ENCODE results near the gene CC2D2A.

CC2D2A gene

DNA sequence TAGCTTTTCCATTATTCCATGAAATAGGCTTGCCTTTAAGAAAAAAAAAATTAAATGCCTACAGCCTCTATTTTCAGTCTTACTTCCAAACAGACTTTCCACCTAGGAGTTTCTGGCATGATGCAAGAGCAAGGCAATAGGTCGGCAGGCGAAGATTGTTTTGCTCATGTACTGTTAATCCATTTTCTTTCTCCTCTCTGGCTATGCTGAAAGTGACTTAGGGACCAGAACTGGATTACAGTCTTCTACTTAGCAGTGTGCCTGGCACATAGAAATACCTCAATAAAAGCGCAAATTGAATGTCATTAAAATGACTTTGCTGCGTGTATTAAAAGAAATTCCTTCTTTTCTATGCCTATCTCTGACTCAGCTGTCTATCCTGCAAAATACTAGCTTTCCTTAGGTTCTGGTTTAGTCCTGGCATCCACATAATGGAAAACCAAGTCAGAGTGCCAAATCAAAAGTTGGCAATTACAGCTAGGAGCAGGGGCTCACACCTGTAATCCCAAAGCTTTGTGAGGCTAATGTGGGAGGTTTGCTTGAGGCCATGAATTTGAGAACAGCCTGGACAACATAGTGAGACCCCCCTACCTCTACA lies 51.9 kb downstream of the CC2D2A start:
- Histone ChIP-seq H3K9me2 (replicated peaks; ENCODE audit: control insufficient read depth, low read length) (no peaks in the 10 kb centered on the region), H3K9me3 (ENCODE audit: control insufficient read depth, insufficient read depth, low read length) (no peaks in the 10 kb centered on the region), H4K20me1 (ENCODE audit: control insufficient read depth, insufficient read depth, low read depth, low read length) (no peaks in the 10 kb centered on the region), H3K79me2 (ENCODE audit: control insufficient read depth, low read length) (no peaks in the 10 kb centered on the region), H3K4me2 (ENCODE audit: low read length) (no peak overlapping the region), H3F3A (ENCODE audit: control insufficient read depth, insufficient read depth) (no peaks in the 10 kb centered on the region), H3K4me1 (ENCODE audit: control insufficient read depth, low read length) (no peaks in the 10 kb centered on the region), H3K27me3 (ENCODE audit: control insufficient read depth, low read length) (no peaks in the 10 kb centered on the region), H3K36me3 (ENCODE audit: control insufficient read depth, low read length) (no peaks in the 10 kb centered on the region), H3K4me3 (ENCODE audit: low read length) (no peak overlapping the region), H3K27ac (ENCODE audit: low read depth, low read length) (no peak overlapping the region)
- no peak for TF ChIP-seq EZH2phosphoT487 (IDR thresholded peaks at IDR 0.05; ENCODE audit: borderline replicate concordance, low read length)
- TF ChIP-seq, protein P1, sequence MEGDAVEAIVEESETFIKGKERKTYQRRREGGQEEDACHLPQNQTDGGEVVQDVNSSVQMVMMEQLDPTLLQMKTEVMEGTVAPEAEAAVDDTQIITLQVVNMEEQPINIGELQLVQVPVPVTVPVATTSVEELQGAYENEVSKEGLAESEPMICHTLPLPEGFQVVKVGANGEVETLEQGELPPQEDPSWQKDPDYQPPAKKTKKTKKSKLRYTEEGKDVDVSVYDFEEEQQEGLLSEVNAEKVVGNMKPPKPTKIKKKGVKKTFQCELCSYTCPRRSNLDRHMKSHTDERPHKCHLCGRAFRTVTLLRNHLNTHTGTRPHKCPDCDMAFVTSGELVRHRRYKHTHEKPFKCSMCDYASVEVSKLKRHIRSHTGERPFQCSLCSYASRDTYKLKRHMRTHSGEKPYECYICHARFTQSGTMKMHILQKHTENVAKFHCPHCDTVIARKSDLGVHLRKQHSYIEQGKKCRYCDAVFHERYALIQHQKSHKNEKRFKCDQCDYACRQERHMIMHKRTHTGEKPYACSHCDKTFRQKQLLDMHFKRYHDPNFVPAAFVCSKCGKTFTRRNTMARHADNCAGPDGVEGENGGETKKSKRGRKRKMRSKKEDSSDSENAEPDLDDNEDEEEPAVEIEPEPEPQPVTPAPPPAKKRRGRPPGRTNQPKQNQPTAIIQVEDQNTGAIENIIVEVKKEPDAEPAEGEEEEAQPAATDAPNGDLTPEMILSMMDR (IDR thresholded peaks at IDR 0.05; ENCODE audit: low read depth, low read length, poor library complexity, severe bottlenecking) = no peak

DNA sequence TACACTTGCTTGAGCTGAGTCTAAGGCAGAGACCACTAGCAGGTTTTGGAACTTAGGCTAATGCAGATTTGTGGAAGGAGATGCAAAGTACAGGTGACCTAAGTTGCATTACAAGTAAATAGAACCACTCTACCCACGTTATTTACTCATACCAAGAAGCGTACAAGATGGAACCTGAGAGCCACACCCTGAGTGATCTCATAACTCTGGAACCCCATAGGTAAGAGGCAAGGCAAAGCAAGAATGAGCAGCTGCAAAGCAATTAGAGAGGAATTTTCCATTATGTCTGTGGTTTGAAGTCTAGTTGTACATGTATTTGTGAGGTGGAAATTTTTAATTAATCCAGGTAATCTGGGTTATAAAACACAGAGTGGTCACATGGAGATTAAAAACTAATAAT lies 55.4 kb downstream of the CC2D2A start:
- H3K79me2 ChIP-seq (ENCODE audit: control insufficient read depth, low read length) = no peaks in the 10 kb centered on the region
- H3K9me3 ChIP-seq (ENCODE audit: control insufficient read depth, insufficient read depth, low read length) = no peaks in the 10 kb centered on the region
- TF ChIP-seq, protein P1 (IDR thresholded peaks at IDR 0.05; ENCODE audit: low read depth, low read length, poor library complexity, severe bottlenecking) = no peak
- no peak for TF ChIP-seq EZH2phosphoT487 (IDR thresholded peaks at IDR 0.05; ENCODE audit: borderline replicate concordance, low read length)
- H3K4me3 ChIP-seq (ENCODE audit: low read length) = no peak overlapping the region
- no peaks in the 10 kb centered on the region for H4K20me1 ChIP-seq (ENCODE audit: control insufficient read depth, insufficient read depth, low read depth, low read length)
- no peaks in the 10 kb centered on the region for H3K27me3 ChIP-seq (ENCODE audit: control insufficient read depth, low read length)
- H3K9me2 ChIP-seq (replicated peaks; ENCODE audit: control insufficient read depth, low read length) = no peaks in the 10 kb centered on the region
- no peak overlapping the region for H3K27ac ChIP-seq (ENCODE audit: low read depth, low read length)
- H3K4me1 ChIP-seq (ENCODE audit: control insufficient read depth, low read length) = no peaks in the 10 kb centered on the region
- H3K36me3 ChIP-seq (ENCODE audit: control insufficient read depth, low read length) = no peaks in the 10 kb centered on the region
- no peaks in the 10 kb centered on the region for H3F3A ChIP-seq (ENCODE audit: control insufficient read depth, insufficient read depth)
- H3K4me2 ChIP-seq (ENCODE audit: low read length) = no peak overlapping the region

DNA sequence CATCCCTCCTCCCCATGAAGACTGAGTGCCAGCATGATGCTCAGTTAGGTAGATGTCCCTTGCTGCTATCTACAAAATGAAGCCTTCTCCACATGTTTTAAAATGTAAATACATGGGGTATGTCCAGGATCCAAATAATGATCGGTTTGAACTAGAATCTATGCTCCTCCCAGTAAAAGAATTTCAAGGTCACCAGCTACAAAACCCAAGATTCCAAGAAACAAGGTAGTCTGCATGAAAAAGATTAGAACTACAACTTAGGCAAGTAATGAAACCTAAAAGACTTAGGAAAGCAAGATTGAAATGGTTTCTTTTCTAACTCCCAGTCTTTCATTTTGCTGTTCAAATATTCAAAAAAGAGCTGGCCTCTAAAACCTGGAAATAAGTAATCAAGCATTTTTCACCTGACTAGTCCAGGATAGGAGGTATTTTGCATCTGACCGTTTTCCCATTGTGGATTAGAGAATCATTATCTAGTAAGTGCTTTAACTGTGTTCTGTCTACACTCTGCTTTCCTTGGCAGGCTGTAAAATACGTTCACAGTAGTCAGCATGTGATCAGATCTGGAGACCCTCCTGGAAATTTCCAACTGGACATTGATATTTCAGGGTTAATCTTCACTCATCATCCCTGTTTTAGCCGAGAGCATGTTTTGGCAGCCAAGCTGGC lies 57.4 kb downstream of the CC2D2A start:
- TF ChIP-seq, protein P1 (IDR thresholded peaks at IDR 0.05; ENCODE audit: low read depth, low read length, poor library complexity, severe bottlenecking) = no peak
- Histone ChIP-seq H3K27me3 (ENCODE audit: control insufficient read depth, low read length) (no peaks in the 10 kb centered on the region), H3K4me1 (ENCODE audit: control insufficient read depth, low read length) (no peaks in the 10 kb centered on the region), H3K9me2 (replicated peaks; ENCODE audit: control insufficient read depth, low read length) (no peaks in the 10 kb centered on the region), H3F3A (ENCODE audit: control insufficient read depth, insufficient read depth) (no peaks in the 10 kb centered on the region), H4K20me1 (ENCODE audit: control insufficient read depth, insufficient read depth, low read depth, low read length) (no peaks in the 10 kb centered on the region), H3K27ac (ENCODE audit: low read depth, low read length) (no peak overlapping the region), H3K4me2 (ENCODE audit: low read length) (no peak overlapping the region), H3K4me3 (ENCODE audit: low read length) (no peak overlapping the region), H3K9me3 (ENCODE audit: control insufficient read depth, insufficient read depth, low read length) (no peaks in the 10 kb centered on the region), H3K79me2 (ENCODE audit: control insufficient read depth, low read length) (no peaks in the 10 kb centered on the region), H3K36me3 (ENCODE audit: control insufficient read depth, low read length) (no peaks in the 10 kb centered on the region)

Measured in DOHH2 (cell line).